NCI-H510A (cell line): Measurements from ENCODE around the gene R3HDM4.

ENCODE experiments used
- DNase-seq: peaks from one replicate; lab custom pipeline; 2025; lab: John Stamatoyannopoulos, UW

The R3HDM4 gene

GRCh38 chr19:873561-874041 lies 39.4 kb downstream of the R3HDM4 start:
- no peak for DNase-seq

- DNase-seq = no peak
Observed at GRCh38 chr19:873084-873483, 39.9 kb downstream of the R3HDM4 start.

- DNase-seq = no peak
Observed at GRCh38 chr19:872266-872951, 40.6 kb downstream of the R3HDM4 start.

GRCh38 chr19:871446-872265 lies 41.4 kb downstream of the R3HDM4 start:
- no peak for DNase-seq

- no peak for DNase-seq
Observed at GRCh38 chr19:870963-871401, 42.0 kb downstream of the R3HDM4 start.

GRCh38 chr19:870314-870713 lies 42.7 kb downstream of the R3HDM4 start:
- no peak for DNase-seq

- DNase-seq = no peak
Observed at GRCh38 chr19:869245-870177, 43.5 kb downstream of the R3HDM4 start.

GRCh38 chr19:868458-869244 lies 44.4 kb downstream of the R3HDM4 start:
- no peak for DNase-seq

GRCh38 chr19:867855-868457 lies 45.1 kb downstream of the R3HDM4 start:
- no peak for DNase-seq

- no peak for DNase-seq
Observed at GRCh38 chr19:867301-867793, 45.7 kb downstream of the R3HDM4 start.

GRCh38 chr19:866769-867300 lies 46.2 kb downstream of the R3HDM4 start:
- no peak for DNase-seq

GRCh38 chr19:863315-863620 lies 49.8 kb downstream of the R3HDM4 start:
- no peak for DNase-seq

GRCh38 chr19:862581-863314 lies 50.3 kb downstream of the R3HDM4 start:
- DNase-seq = no peak

- no peak for DNase-seq
Observed at GRCh38 chr19:861756-862580, 51.1 kb downstream of the R3HDM4 start.

GRCh38 chr19:861141-861755 lies 51.8 kb downstream of the R3HDM4 start:
- DNase-seq = no peak

GRCh38 chr19:858868-859843 lies 53.9 kb downstream of the R3HDM4 start, which contains the start of gene CFD:
Gene CFD, plus strand, starts transcription at chr19:859664. Its CDS starts 26 bp downstream, at chr19:859690.
- DNase-seq = no peak

GRCh38 chr19:858284-858683 lies 54.7 kb downstream of the R3HDM4 start:
- DNase-seq = no peak
